IPS DF 6.9 (cell line): Measurements from ENCODE around the gene COMTD1.
A peak's percentile ranks its signal among the peaks of the same experiment; 100 is the strongest.
"Not testable (repeated sequence)": the region's sequence is repeated elsewhere in the genome, so short reads cannot be mapped to it uniquely, and the experiment has no call there.

Experiments
- DNase-seq: peaks from one replicate; pipeline ENCODE4 v3.0.0-alpha.2; 2013; ENCODE audit warnings: low read depth, low spot score
- H3K27ac ChIP-seq: one replicate; pipeline ENCODE4 v1.5.1; 2013; ENCODE audit warnings: low read length, control low read depth
- H3K27me3 ChIP-seq: 2 replicates; pipeline ENCODE4 v1.6.1; 2013; ENCODE audit warnings: mild to moderate bottlenecking, low read length; ENCODE audit not compliant: control insufficient read depth, insufficient read depth
- H3K36me3 ChIP-seq: 2 replicates; pipeline ENCODE4 v1.6.1; 2013; ENCODE audit warnings: low read length; ENCODE audit not compliant: control insufficient read depth, insufficient read depth
- H3K4me1 ChIP-seq: 2 replicates; pipeline ENCODE4 v1.6.1; 2013; ENCODE audit warnings: low read length; ENCODE audit not compliant: control insufficient read depth, insufficient read depth
- H3K4me3 ChIP-seq: 2 replicates; pipeline ENCODE4 v1.5.1; 2013; ENCODE audit warnings: mild to moderate bottlenecking, low read length
- H3K9me3 ChIP-seq: 2 replicates; pipeline ENCODE4 v1.6.1; 2013; ENCODE audit warnings: low read length, inconsistent platforms; ENCODE audit not compliant: control insufficient read depth, insufficient read depth
- WGBS: extraction: QIAGEN DNeasy Blood & Tissue Kit; methylation state at CpG from one replicate; pipeline ENCODE4 v1.1.7; 2013; ENCODE audit warnings: mixed read lengths, missing lambda C conversion rate; ENCODE audit not compliant: insufficient read length, insufficient coverage; 5-methylcytosine and 5-hydroxymethylcytosine counted together

COMTD1 gene

DNA sequence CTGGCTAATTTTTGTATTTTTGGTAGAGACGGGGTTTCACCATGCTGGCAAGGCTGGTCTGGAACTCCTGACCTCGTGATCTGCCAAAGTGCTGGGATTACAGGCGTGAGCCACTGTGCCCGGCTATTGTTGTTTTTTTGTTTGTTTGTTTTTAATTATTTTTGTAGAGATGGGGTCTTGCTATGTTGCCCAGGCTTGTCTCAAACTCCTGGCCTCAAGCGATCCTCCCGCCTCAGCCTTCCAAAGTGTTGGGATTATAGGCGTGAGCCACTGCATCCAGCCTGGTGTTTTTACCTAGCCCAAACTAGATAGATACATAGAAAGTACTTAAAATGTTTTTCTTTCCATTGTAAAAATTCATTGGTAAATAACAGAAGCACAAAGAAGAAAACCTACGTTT lies 14.3 kb downstream of the COMTD1 start:
- WGBS, result no CpG with 5 or more reads among the region's 8 CpGs
- not testable (repeated sequence) for H3K4me1 ChIP-seq, H3K27ac ChIP-seq

DNA sequence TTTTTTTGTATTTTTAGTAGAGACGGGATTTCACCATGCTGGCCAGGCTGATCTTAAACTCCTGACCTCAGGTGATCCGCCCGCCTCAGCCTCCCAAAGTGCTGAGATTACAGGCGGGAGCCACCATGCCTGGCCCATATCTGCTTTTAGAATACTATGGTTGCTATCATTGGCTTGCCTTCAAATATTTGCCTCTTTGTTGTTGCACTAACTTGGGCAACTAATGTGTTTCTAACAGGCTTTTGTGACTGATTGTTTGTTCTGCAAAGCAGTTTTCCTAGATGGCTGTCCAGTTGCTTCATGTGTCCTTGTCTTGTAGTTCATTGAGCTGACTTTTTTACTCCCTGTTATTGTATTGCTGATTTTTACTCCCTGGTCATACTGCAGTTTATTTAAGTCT lies 15.5 kb downstream of the COMTD1 start:
- no CpG with 5 or more reads among the region's 4 CpGs for WGBS

More for the DNA sequence above, 14.3 kb downstream of the COMTD1 start:
- H3K4me3 ChIP-seq, H3K27me3 ChIP-seq, DNase-seq, H3K9me3 ChIP-seq: not testable (repeated sequence)
- H3K36me3 ChIP-seq, result peaks cover 17% of the 10 kb centered on the region; the same call in 1 of the 2 replicates

DNA sequence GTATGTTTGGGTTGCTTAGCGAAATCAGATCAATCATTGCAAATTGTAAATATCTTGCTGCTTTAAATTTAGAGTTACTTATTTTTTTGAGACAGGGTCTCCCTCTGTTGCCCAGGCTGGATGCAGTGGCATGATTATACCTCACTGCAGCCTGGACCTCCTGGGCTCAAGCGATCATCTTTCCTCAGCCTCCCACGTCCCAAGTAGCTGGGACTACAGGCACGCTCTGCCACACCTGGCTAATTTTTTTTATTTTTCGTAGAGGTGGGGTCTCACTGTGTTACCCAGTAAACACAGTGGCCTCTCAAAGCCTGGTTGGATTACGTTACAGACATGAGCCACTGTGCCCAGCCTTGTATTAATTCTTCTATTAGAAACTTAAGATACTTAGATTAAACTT lies 23.4 kb downstream of the COMTD1 start:
- Histone ChIP-seq H3K27ac (no peak overlapping the region), H3K9me3 (no peaks in the 10 kb centered on the region), H3K27me3 (no peaks in the 10 kb centered on the region), H3K4me3 (no peak overlapping the region), H3K36me3 (peaks cover 13% of the 10 kb centered on the region; the same call in 1 of the 2 replicates), H3K4me1 (peaks cover 9% of the 10 kb centered on the region; the same call in 1 of the 2 replicates)
- WGBS, result 100% methylated on average over 1 of the region's 6 CpGs
- no peak for DNase-seq

More for the DNA sequence above, 15.5 kb downstream of the COMTD1 start:
- Histone ChIP-seq H3K4me1 (peaks cover 6% of the 10 kb centered on the region), H3K36me3 (peaks cover 22% of the 10 kb centered on the region; the same call in 1 of the 2 replicates), H3K27ac (no peak overlapping the region), H3K9me3 (no peaks in the 10 kb centered on the region), H3K27me3 (no peaks in the 10 kb centered on the region), H3K4me3 (no peak overlapping the region)
- no peak for DNase-seq

DNA sequence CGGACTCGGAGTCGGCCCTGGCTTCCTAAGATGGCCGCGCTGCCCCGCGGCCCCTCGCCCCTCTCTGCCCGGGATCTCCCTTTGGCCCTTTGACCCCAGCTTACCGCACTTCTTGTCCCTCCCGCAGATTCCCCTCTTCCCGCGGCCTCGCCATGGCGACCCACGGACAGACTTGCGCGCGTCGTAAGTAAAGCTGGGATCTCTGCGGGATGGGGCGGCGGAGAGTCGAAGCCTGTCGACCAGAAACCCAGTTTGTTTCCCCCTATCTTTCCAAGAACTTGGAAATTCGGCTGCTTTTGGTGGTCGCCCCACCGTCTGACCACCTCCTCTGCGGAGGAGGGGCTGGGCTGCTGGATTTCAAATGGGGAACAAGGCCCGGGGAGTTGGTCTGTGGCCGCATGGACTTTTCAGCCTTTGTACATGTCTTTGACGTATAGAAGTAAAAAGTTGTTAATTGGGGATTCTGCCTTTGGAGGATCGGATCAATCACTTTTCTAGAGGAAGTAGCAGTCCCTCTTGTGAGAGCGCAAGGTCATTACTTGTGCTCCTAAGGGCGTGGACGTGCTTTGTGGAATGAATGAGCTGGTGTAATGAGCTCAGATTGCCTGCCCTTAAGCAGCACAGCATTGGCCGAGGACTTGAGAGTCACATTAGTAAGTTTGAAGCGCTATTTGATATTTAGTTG lies 24.6 kb downstream of the COMTD1 start:
- no peak overlapping the region for H3K27ac ChIP-seq
- WGBS, result no CpG with 5 or more reads among the region's 38 CpGs
- peaks cover 11% of the 10 kb centered on the region; the same call in 1 of the 2 replicates for H3K36me3 ChIP-seq
- no peaks in the 10 kb centered on the region for H3K9me3 ChIP-seq
- H3K4me1 ChIP-seq, result peaks cover 9% of the 10 kb centered on the region; the same call in 1 of the 2 replicates
- peak overlapping the region; percentile 85 for H3K4me3 ChIP-seq
- no peak for DNase-seq
- H3K27me3 ChIP-seq, result no peaks in the 10 kb centered on the region

DNA sequence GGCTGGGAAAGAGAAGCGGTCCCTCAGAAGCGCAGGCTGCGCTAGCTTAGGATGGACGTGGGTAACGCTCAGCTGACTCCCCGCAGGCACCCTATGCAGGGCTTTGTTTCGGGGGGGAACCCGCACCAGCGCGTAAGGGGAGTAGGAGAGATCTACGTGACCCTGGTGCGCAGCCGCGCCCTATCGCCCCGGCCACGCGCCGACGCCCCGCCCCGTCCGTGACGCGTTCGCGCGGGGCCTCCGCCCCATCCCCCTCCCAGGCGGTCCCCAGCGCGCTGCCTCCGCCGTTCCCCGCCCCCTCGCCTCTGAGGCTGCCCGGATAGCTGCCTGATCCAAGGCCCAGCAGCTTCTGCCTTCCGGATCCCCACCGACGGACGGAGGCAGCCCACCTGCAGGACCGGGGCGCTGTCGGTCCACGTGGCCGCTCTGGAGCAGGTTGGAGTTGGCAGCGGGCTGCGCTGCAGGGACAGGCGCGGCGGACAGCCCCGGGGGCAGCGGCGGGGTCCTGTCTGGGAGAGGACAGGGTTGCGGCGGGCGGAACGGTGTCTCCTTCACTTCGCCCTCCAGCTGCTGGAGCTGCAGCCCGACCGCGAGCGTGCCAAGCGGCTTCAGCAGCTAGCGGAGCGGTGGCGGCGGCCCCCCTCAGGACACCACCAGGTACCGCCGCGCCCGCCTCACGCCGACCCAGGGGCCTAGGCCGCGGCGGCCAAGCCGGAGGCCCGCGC lies 25.3 kb downstream of the COMTD1 start, which contains the start of gene VDAC2:
VDAC2 (plus strand) TSS at position 515 of the 725 bp plus-strand sequence. CDS start 363 bp downstream, outside the sequence.
- Histone ChIP-seq H3K4me3 (peak within 1 kb of the TSS; percentile 85), H3K27me3 (no peaks in the 10 kb centered on the region), H3K27ac (no peak within 1 kb of the TSS), H3K9me3 (no peaks in the 10 kb centered on the region), H3K4me1 (peaks cover 9% of the 10 kb centered on the region; the same call in 1 of the 2 replicates), H3K36me3 (peaks cover 8% of the 10 kb centered on the region; the same call in 1 of the 2 replicates)
- WGBS, result no CpG with 5 or more reads among the region's 80 CpGs
- DNase-seq, result peak; percentile 67

DNA sequence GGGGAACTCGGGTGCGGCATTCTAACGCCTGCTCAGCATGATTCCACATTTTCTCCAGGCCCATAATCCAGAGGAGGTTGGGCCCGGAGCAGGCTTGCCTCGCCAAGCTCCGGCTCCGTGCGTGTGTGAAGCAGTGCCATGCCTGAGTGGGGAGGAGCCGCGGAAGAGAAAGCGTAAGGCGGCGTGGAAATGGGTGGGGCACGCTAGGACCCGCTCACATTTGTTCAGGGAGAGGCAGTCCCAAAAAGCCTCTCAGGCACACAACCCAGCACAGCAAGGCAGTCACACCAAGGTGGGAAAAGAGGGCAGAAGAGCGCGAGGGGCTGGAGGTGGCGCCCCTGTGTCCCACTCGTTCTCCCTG lies 25.9 kb downstream of the COMTD1 start:
- Histone ChIP-seq H3K36me3 (peaks cover 8% of the 10 kb centered on the region; the same call in 1 of the 2 replicates), H3K27ac (no peak overlapping the region), H3K27me3 (no peaks in the 10 kb centered on the region), H3K4me1 (peaks cover 9% of the 10 kb centered on the region; the same call in 1 of the 2 replicates), H3K4me3 (peak overlapping the region; percentile 85), H3K9me3 (no peaks in the 10 kb centered on the region)
- WGBS, result no CpG with 5 or more reads among the region's 19 CpGs
- DNase-seq, result no peak

DNA sequence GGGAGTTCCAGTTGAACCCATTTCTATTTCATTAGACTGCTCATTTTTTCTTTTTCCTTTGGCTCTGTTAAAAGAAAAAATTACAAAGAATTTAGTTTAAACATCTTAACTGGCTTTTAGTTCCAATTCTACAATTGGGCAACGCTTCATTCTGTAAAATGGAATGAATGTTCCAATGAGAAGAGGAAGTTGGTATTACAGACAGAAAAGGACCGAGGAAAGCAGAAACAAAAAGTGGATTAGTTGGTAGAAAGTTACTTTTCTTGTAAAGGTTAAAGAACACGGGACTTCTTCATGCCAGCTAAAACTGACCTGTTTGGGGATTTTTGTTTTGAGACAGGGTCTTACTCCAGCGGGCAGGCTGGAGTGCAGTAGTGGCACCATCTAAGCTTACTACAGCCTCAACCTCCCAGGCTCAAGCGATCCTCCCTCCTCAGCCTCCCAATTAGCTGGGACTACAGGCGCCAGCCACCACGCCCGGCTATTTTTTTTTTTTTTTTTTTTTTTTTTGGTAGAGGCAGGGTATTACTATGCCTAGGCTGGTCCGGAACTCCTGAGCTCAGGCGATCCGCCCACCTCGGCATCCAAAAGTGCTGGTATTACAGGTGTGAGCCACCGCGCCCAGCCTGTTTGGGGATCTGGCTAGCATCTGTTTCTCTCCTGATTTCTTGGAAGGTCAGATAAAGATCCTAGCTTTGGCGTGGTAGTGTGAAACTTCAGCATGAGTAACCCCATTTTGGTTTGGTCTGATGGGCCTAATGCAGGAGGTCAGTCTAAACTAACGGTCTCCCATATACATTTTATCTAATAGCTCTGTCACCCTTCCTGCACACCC lies 26.5 kb downstream of the COMTD1 start:
- H3K4me1 ChIP-seq, result peaks cover 9% of the 10 kb centered on the region; the same call in 1 of the 2 replicates
- no peaks in the 10 kb centered on the region for H3K27me3 ChIP-seq
- H3K4me3 ChIP-seq, result no peak overlapping the region; the same call in 1 of the 2 replicates
- no CpG with 5 or more reads among the region's 16 CpGs for WGBS
- no peak for DNase-seq
- no peak overlapping the region for H3K27ac ChIP-seq
- no peaks in the 10 kb centered on the region for H3K9me3 ChIP-seq
- H3K36me3 ChIP-seq, result peaks cover 8% of the 10 kb centered on the region; the same call in 1 of the 2 replicates

DNA sequence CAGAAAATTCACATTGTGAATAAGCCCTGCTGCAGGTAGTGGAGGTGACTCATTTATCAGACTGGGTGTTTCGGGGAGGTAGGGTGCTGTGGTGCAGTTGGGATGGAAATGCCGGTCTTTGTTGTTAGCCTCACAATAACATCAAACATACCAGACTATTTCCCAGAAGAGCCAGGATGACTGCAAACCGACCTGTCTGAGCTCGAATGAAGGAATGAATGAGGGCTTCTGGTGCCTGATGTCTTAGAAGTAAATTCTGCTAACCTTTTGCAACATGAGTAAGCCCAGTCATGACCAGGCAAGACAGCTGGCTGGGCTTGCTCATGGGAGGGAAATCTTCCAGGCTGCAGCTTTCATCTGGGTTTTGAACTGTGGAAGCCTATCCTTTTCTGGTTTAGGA lies 27.6 kb downstream of the COMTD1 start:
- DNase-seq, result no peak
- 0 out of 2 replicates have a peak, but pooled peaks cover 7% of the 10 kb centered on the region for H3K36me3 ChIP-seq
- H3K4me1 ChIP-seq, result peaks cover 9% of the 10 kb centered on the region; the same call in 1 of the 2 replicates
- WGBS, result no CpG with 5 or more reads among the region's 4 CpGs
- H3K9me3 ChIP-seq, result no peaks in the 10 kb centered on the region
- H3K4me3 ChIP-seq, result no peak overlapping the region
- no peaks in the 10 kb centered on the region for H3K27me3 ChIP-seq
- no peak overlapping the region for H3K27ac ChIP-seq

DNA sequence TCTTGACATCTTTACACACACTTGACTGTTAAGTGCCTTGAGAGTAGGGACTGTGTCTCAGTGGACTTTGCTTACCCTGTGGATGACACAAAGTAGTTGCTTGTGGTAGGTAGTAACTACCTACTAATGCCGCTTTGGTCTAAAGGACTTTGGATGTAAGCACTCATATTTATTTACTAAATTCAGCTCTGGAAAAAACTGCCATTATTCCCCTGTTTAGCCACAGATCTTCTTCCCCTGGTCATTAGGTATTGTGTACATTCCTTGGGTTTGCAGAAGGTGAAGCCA lies 28.0 kb downstream of the COMTD1 start:
- Histone ChIP-seq H3K9me3 (no peaks in the 10 kb centered on the region), H3K4me3 (no peak overlapping the region), H3K36me3 (0 out of 2 replicates have a peak, but pooled peaks cover 3% of the 10 kb centered on the region), H3K4me1 (peaks cover 9% of the 10 kb centered on the region; the same call in 1 of the 2 replicates), H3K27me3 (no peaks in the 10 kb centered on the region), H3K27ac (no peak overlapping the region)
- no peak for DNase-seq
- WGBS, result no CpG with 5 or more reads among the region's 1 CpG
